Amniotic stem cell (primary cell): Measurements from ENCODE around the gene LRCH2.

ENCODE experiments used
- DNase-seq: peaks from one replicate; lab custom pipeline; 2025; lab: John Stamatoyannopoulos, UW

Gene LRCH2

GRCh38 chrX:115065304-115065703, 168.6 kb downstream of the LRCH2 start:
- DNase-seq: no peak
